Measurements from ENCODE around the gene RNF31.
A peak's percentile ranks its signal among the peaks of the same experiment; 100 is the strongest.
"Not testable (repeated sequence)": the region's sequence is repeated elsewhere in the genome, so short reads cannot be mapped to it uniquely, and the experiment has no call there.

Gene RNF31

DNA sequence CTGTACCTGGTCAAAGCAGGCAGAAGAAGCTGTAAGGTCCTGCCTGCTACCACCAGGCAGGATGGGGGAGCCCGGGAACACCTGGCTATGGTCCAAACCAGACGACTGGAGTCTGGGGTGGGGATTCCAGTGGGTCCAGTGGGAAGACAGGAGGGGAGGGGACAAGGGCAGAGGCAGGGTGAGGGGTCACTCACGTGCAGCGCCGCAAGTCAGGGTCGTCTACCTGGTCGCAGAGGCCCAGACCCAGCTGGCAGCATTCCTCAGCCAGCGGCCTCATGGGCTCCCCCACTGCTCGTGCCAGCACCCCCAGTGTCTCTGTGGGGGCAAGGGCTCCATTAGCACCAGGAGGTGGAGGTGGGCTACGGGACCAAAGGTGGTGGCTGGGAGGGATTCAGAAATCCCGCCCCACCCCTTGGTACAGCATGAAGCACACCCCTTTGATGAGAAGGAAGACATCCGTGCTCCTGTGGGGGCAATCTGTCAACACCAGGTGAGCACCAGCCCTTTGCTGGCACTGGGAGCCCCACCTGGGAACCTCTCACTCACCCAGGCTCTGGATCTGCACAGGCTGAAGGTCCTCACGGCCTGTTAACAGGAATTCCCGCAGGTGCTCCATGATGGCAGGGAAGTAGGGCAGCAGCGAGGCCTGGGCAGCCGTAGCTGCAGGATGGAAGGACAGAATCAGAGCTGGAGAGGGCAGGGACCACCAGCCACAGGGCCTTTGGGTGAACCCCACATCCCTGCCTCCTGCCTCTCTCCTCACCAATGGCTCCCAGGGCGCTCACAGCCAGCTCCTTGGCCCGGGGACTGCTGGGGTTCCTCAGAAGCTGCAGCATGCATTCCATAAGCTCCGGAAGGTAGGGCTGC is 37.0 kb downstream of the RNF31 start:
- DNase-seq: no peak

GRCh38 chr14:24185026-24185425 is 37.7 kb downstream of the RNF31 start:
- DNase-seq: no peak

GRCh38 chr14:24185741-24186140 is 38.4 kb downstream of the RNF31 start:
- no peak for DNase-seq

DNA sequence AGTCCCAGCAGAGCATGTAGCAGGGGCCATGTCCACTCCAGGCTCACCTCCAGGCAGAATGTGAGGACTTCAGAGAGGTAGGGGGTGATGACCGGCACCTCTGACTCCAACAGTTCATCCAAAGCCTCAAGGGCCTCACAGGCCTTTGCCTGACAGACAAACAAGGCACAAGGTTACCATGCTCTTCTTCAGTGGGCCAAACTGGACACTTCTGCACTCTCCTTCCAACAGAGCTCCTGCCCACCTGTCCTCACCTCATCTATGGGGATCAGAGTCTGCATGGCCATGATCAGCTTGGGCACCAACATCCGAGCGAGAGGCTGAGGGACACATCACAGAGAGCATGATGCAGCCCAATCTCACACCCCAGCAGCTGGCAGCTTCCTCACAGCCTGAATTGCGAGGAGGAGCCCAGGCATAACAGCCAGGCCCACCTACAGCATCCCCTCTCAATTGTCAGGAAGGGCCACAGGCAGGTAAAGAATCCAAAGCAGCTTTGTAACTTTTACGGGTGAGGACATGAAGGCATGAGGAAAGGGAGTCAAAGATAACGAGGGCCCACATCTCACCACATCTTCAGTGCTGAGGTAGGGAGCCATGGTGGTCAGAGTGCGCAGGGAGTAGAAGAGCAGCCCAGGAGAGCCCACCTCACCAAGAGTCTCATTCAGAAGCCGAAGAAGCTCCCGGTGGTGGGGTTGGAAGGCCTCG is 39.7 kb downstream of the RNF31 start:
- DNase-seq: no peak

DNA sequence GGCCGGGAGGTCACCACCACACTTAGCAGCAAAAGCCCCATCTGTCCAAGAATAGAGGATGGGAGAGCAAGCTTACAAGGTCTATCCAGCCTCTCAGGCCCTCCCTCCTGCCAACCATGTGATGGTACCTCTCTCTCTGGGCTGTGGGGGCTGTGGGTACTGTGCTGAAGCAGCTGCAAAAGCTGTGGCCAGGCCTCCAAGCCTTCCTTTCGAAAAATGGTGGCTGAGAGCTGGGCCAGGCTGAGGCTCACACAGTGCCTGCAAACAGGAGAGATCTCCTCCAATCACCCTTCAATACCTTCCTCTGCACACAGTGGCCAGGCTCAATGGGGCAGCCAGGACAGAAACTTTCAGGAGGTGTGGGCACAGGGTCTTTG is 40.2 kb downstream of the RNF31 start:
- DNase-seq: no peak

GRCh38 chr14:24188251-24189058 is 41.2 kb downstream of the RNF31 start, which contains the start of gene IPO4:
TSS of gene IPO4 (minus strand) at chr14:24188816. CDS start at chr14:24188787, 29 bp downstream.
- DNase-seq: peak; percentile 95

DNA sequence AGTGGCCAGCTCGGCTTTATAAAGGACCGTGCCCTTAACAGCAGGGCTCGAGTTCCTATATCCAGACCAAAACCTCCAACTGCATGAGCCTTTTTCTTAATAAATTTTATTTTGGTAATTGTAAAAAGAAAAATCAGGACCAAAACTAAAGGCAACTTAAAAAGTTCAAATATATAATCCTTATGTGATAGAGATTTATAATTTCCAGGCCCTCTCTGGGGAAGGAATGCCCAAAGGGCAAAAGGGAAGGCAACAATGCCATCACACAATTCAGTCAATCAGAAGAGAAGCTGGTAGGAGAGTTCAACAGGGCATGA is 41.7 kb downstream of the RNF31 start:
- DNase-seq: no peak

DNA sequence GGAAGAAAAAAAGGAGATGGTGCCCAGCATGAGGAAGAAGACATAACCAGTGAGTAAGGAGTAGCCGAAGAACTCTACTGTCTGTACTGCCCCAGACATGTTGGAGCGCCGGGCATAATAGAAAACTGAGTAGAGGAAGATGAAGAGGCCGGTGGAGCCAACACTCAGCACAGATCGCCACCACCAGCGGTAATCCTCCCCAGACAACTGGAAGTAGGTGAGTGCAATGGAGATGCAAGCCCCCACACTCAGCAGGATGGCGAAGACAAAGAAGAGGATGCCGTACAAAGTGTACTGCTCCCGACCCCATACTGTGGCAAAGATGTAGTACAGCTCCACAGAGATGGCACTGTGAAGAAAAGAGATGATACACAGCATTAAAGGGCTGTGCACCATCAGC is 42.2 kb downstream of the RNF31 start:
- no peak for DNase-seq

- DNase-seq: no peak
Observed at GRCh38 chr14:24190416-24190815, 43.1 kb downstream of the RNF31 start.

DNA sequence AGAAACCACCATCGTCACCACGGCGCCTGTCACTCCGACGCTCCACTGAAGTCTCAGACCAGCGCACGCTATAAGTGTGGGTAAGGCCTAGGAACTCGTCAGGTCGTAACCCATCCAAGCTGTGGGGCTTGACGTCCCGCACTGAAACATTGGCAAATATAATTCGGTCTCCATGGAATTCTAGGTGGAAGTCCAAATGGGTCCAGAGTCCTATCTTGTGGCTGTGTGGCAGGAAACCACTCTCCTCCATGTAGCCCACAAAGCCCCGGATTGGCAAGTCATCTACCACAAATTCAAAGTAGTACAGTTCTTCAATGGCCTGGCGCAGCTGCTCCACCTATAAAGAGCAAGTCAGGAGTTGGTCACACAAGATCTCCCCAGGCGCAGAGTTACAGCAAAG is 45.6 kb downstream of the RNF31 start:
- no peak for DNase-seq

- DNase-seq: no peak
Observed at GRCh38 chr14:24194186-24194872, 47.0 kb downstream of the RNF31 start.

- no peak for DNase-seq
Observed at GRCh38 chr14:24194873-24195185, 47.5 kb downstream of the RNF31 start.

GRCh38 chr14:24195186-24196070 is 48.1 kb downstream of the RNF31 start, which contains the start of gene TM9SF1:
TSS of gene TM9SF1 (minus strand) at chr14:24195441. CDS start at chr14:24195019, 422 bp downstream.
- peak; percentile 87 for DNase-seq

- no peak for DNase-seq
Observed at GRCh38 chr14:24196071-24197055, 49.1 kb downstream of the RNF31 start.

DNA sequence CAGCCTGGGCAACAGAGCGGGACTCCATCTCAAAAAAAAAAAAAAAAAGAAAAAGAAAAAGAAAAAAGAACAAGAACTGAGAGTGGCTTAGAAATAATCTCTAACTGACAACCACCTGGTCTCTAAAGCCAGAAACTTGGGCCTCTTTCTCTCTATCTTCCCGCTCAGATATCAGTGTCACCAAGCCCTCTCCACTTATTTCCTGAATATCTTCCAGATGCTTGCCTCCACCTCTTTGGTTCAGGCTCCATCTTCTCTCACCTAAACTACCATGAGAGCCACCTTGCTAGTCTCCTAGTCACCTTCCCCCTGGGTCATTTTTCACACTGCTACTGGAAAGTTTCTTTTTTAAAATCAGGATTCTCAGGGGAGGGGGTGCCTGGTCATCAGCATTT is 49.8 kb downstream of the RNF31 start:
- DNase-seq: no peak

DNA sequence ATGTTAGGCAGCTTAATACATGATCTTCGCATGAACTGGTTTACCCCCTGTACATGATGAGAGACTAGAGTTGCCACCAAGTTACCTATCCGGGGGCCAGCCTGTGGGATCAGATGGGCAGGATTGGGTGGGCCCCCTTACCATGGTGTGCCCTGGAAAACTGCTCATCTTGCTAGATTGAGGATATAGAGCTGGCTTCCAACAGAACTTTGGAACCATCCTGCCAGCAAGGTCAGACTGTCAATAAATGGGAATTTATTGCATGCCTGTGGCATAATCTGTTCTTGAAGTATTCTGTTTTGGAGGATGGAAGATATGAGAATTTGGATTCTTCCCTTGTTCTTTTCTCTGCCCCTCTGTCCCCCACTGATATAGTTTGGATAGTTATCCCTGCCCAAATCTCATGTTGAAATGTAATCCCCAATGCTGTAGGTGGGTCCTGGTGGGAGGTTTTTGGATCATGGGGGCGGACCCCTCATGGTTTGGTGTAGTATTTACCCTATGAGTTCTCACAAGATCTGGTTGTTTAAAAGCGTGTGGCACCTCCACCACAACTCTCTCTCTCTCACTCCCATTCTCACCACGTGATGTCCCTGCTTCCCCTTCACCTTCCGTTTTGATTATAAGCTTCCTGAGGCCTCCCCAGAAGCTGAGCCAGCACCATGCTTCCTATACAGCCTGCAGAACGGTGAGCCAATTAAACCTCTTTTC is 51.7 kb downstream of the RNF31 start:
- no peak for DNase-seq

GRCh38 chr14:24202538-24202937 is 55.2 kb downstream of the RNF31 start:
- DNase-seq: not testable (repeated sequence)

- DNase-seq: not testable (repeated sequence)
Observed at GRCh38 chr14:24203249-24203886, 56.1 kb downstream of the RNF31 start.
